H9 (cell line): Measurements from ENCODE around the gene LRRFIP2. TPM values are rescaled to one million over a fixed set of nuclear protein-coding genes. Genes with fewer than 3 reads are reported as not detected.

Experiments
- DNase-seq: peaks from one replicate; pipeline ENCODE4 v3.0.0-alpha.2; 2017
- H2AFZ ChIP-seq: one replicate; pipeline ENCODE4 v1.6.1; 2013; ENCODE audit warnings: mild to moderate bottlenecking, low read length, control low read depth, moderate library complexity
- H2AK5ac ChIP-seq: 2 replicates; pipeline ENCODE4 v1.6.1; 2013; ENCODE audit warnings: low read length, control low read depth, mixed read lengths; ENCODE audit not compliant: insufficient read length
- H2BK120ac ChIP-seq: one replicate; pipeline ENCODE4 v1.6.1; 2013; ENCODE audit warnings: low read depth, mild to moderate bottlenecking, low read length, control low read depth, inconsistent platforms; ENCODE audit not compliant: poor library complexity, severe bottlenecking
- H2BK12ac ChIP-seq: 2 replicates; pipeline ENCODE4 v1.6.1; 2013; ENCODE audit warnings: low read length, control low read depth, mixed read lengths, low read depth; ENCODE audit not compliant: insufficient read length
- H2BK15ac ChIP-seq: 2 replicates; pipeline ENCODE4 v1.6.1; 2013; ENCODE audit warnings: low read depth, low read length, control low read depth
- H2BK20ac ChIP-seq: one replicate; pipeline ENCODE4 v1.6.1; 2013; ENCODE audit warnings: low read depth, mild to moderate bottlenecking, low read length, control low read depth, inconsistent platforms; ENCODE audit not compliant: poor library complexity, severe bottlenecking
- H2BK5ac ChIP-seq: 2 replicates; pipeline ENCODE4 v1.6.1; 2013; ENCODE audit warnings: low read length, control low read depth, mixed read lengths; ENCODE audit not compliant: insufficient read length
- H3K14ac ChIP-seq: 2 replicates; pipeline ENCODE4 v1.6.1; 2013; ENCODE audit warnings: low read length, control low read depth; ENCODE audit not compliant: insufficient read depth
- H3K18ac ChIP-seq: 2 replicates; pipeline ENCODE4 v1.6.1; 2013; ENCODE audit warnings: low read depth, mild to moderate bottlenecking, mixed read lengths, low read length, control low read depth; ENCODE audit not compliant: insufficient read length
- H3K23ac ChIP-seq: 2 replicates; pipeline ENCODE4 v1.6.1; 2013; ENCODE audit warnings: low read length, control low read depth, mixed read lengths, low read depth; ENCODE audit not compliant: insufficient read length
- H3K23me2 ChIP-seq: 2 replicates; pipeline ENCODE4 v1.6.1; 2013; ENCODE audit warnings: low read depth, mild to moderate bottlenecking, mixed read lengths, low read length, control low read depth; ENCODE audit not compliant: insufficient read length, poor library complexity, severe bottlenecking
- H3K27ac ChIP-seq: 2 replicates; pipeline ENCODE4 v1.5.1; 2013; ENCODE audit warnings: low read length, control low read depth, mixed read lengths, low read depth; ENCODE audit not compliant: insufficient read length
- H3K27me3 ChIP-seq: 2 replicates; pipeline ENCODE4 v1.6.1; 2013; ENCODE audit warnings: low read length, control low read depth, inconsistent platforms; ENCODE audit not compliant: insufficient read depth
- H3K4ac ChIP-seq: 2 replicates; pipeline ENCODE4 v1.6.1; 2013; ENCODE audit warnings: low read depth, mild to moderate bottlenecking, control low read depth, inconsistent platforms, low read length, moderate library complexity
- H3K4me1 ChIP-seq: 2 replicates; pipeline ENCODE4 v1.6.1; 2013; ENCODE audit warnings: low read length, control low read depth, inconsistent platforms; ENCODE audit not compliant: insufficient read depth
- H3K4me2 ChIP-seq: 2 replicates; pipeline ENCODE4 v1.6.1; 2013; ENCODE audit warnings: low read length, control low read depth, mixed read lengths; ENCODE audit not compliant: insufficient read length, insufficient read depth
- H3K56ac ChIP-seq: 2 replicates; pipeline ENCODE4 v1.6.1; 2013; ENCODE audit warnings: low read depth, mild to moderate bottlenecking, mixed read lengths, low read length, control low read depth; ENCODE audit not compliant: insufficient read length
- H3K79me1 ChIP-seq: 2 replicates; pipeline ENCODE4 v1.6.1; 2013; ENCODE audit warnings: low read depth, mild to moderate bottlenecking, moderate library complexity, low read length, control low read depth, inconsistent platforms; ENCODE audit not compliant: insufficient read depth, poor library complexity, severe bottlenecking
- H3K79me2 ChIP-seq: 2 replicates; pipeline ENCODE4 v1.6.1; 2013; ENCODE audit warnings: low read length, control low read depth, inconsistent platforms; ENCODE audit not compliant: insufficient read depth
- H3K9ac ChIP-seq: 2 replicates; pipeline ENCODE4 v1.6.1; 2013; ENCODE audit warnings: low read length, control low read depth, mixed read lengths; ENCODE audit not compliant: insufficient read length; ENCODE audit errors: extremely low read depth
- H3K9me3 ChIP-seq: one replicate; pipeline ENCODE4 v1.6.1; 2013; ENCODE audit warnings: low read depth, low read length, inconsistent platforms; ENCODE audit not compliant: control insufficient read depth
- H3T11ph ChIP-seq: one replicate; pipeline ENCODE4 v1.6.1; 2013; ENCODE audit warnings: mild to moderate bottlenecking, low read length, control low read depth, inconsistent platforms
- H4K20me1 ChIP-seq: one replicate; pipeline ENCODE4 v1.6.1; 2013; ENCODE audit not compliant: control insufficient read depth, insufficient read length, insufficient read depth
- H4K5ac ChIP-seq: 2 replicates; pipeline ENCODE4 v1.6.1; 2013; ENCODE audit warnings: low read depth, mild to moderate bottlenecking, mixed read lengths, low read length, control low read depth; ENCODE audit not compliant: insufficient read length
- H4K8ac ChIP-seq: replicated peaks from 2 replicates; pipeline ENCODE4 v1.6.1; 2013; ENCODE audit warnings: low read length, control low read depth, mixed read lengths, low read depth; ENCODE audit not compliant: insufficient read length
- H4K91ac ChIP-seq: 2 replicates; pipeline ENCODE4 v1.6.1; 2013; ENCODE audit warnings: low read depth, mild to moderate bottlenecking, moderate library complexity, mixed read lengths, low read length, control low read depth; ENCODE audit not compliant: insufficient read length
- H3K27ac Mint-ChIP-seq, 3 experiments: 2 replicates in 2 of 3; 3 replicates in 1 of 3; pipeline ENCODE4 v1.8.0; 2020 to 2021; ENCODE audit warnings: mixed read lengths in 3 of 3, mild to moderate bottlenecking in 1 of 3, moderate library complexity in 1 of 3
- H3K27me3 Mint-ChIP-seq: 2 replicates; pipeline ENCODE4 v1.8.0; 2021; ENCODE audit warnings: low read depth, mild to moderate bottlenecking, moderate library complexity, mixed read lengths
- H3K36me3 Mint-ChIP-seq, 3 experiments: 2 replicates in 2 of 3; 3 replicates in 1 of 3; pipeline ENCODE4 v1.8.0; 2020 to 2021; ENCODE audit warnings: low read depth in 3 of 3, mixed read lengths in 3 of 3; ENCODE audit not compliant: insufficient read depth in 1 of 3
- H3K4me1 Mint-ChIP-seq, 2 experiments: 2 replicates each; pipeline ENCODE4 v1.8.0; 2020; ENCODE audit warnings: mixed read lengths in 2 of 2
- H3K4me3 Mint-ChIP-seq, 2 experiments: 2 replicates in 1 of 2; 3 replicates in 1 of 2; pipeline ENCODE4 v1.8.0; 2020 to 2021; ENCODE audit warnings: mild to moderate bottlenecking in 2 of 2, mixed read lengths in 2 of 2, moderate library complexity in 1 of 2
- H3K9me3 Mint-ChIP-seq, 2 experiments: 2 replicates in 1 of 2; 3 replicates in 1 of 2; pipeline ENCODE4 v1.8.0; 2020; ENCODE audit warnings: mild to moderate bottlenecking in 2 of 2, mixed read lengths in 2 of 2, moderate library complexity in 1 of 2
- WGBS: extraction: QIAGEN DNeasy Blood & Tissue Kit; methylation state at CpG from one replicate; pipeline ENCODE4 v1.1.7; 2013; ENCODE audit warnings: missing lambda C conversion rate, low lambda C conversion rate, mixed read lengths; ENCODE audit not compliant: insufficient read length; ENCODE audit errors: extremely low coverage; 5-methylcytosine and 5-hydroxymethylcytosine counted together
- total RNA-seq: library from RNA; stranded (reverse); gene quantifications from 2 replicates; pipeline ENCODE4 v1.2.1, GENCODE V29; 2021
- TF ChIP-seq, protein P1 (sequence below): fragments of 200-600 bp; sonication (generic); conservative IDR thresholded peaks from 3 replicates; pipeline ENCODE4 v1.8.0; 2021; ENCODE audit warnings: antibody characterized with exemption, mild to moderate bottlenecking

Gene LRRFIP2
- total RNA-seq, 1 experiment from 2014 or later, result 30.7 TPM

GRCh38 chr3:37072892-37073291, 101.5 kb downstream of the LRRFIP2 start:
- no CpG with 5 or more reads among the region's 2 CpGs for WGBS
- no peak overlapping the region for H3T11ph ChIP-seq
- Mint-ChIP-seq H3K4me1 (no peaks in the 10 kb centered on the region), H3K9me3 (no peaks in the 10 kb centered on the region), H3K27ac (no peak overlapping the region), H3K27me3 (no peaks in the 10 kb centered on the region), H3K4me3 (no peak overlapping the region), H3K36me3 (peaks cover 5 to 17% (median 6%) of the 10 kb centered on the region in 3 experiments; a peak in 5 of 7 replicates)
- H2BK120ac ChIP-seq, result no peak overlapping the region
- no peak overlapping the region for H3K4me2 ChIP-seq
- no peak overlapping the region for H2BK12ac ChIP-seq
- H4K91ac ChIP-seq, result no peak overlapping the region
- H2BK15ac ChIP-seq, result no peak overlapping the region
- no peaks in the 10 kb centered on the region for H3K79me2 ChIP-seq
- H4K20me1 ChIP-seq, result no peaks in the 10 kb centered on the region
- no peak overlapping the region for H3K56ac ChIP-seq
- no peaks in the 10 kb centered on the region for H3K23me2 ChIP-seq
- no peak overlapping the region for H2BK5ac ChIP-seq
- H4K8ac ChIP-seq, result no peak overlapping the region
- no peak overlapping the region for H3K18ac ChIP-seq
- H3K27me3 ChIP-seq, result no peaks in the 10 kb centered on the region
- no peak overlapping the region for H2AK5ac ChIP-seq
- no peak for DNase-seq
- no peak overlapping the region for H4K5ac ChIP-seq
- TF ChIP-seq, protein P1, sequence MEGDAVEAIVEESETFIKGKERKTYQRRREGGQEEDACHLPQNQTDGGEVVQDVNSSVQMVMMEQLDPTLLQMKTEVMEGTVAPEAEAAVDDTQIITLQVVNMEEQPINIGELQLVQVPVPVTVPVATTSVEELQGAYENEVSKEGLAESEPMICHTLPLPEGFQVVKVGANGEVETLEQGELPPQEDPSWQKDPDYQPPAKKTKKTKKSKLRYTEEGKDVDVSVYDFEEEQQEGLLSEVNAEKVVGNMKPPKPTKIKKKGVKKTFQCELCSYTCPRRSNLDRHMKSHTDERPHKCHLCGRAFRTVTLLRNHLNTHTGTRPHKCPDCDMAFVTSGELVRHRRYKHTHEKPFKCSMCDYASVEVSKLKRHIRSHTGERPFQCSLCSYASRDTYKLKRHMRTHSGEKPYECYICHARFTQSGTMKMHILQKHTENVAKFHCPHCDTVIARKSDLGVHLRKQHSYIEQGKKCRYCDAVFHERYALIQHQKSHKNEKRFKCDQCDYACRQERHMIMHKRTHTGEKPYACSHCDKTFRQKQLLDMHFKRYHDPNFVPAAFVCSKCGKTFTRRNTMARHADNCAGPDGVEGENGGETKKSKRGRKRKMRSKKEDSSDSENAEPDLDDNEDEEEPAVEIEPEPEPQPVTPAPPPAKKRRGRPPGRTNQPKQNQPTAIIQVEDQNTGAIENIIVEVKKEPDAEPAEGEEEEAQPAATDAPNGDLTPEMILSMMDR, result no peak
- no peak overlapping the region for H3K4ac ChIP-seq
- H3K23ac ChIP-seq, result no peak overlapping the region
- H3K4me1 ChIP-seq, result no peaks in the 10 kb centered on the region
- no peak overlapping the region for H2BK20ac ChIP-seq
- H3K27ac ChIP-seq, result no peak overlapping the region
- H3K14ac ChIP-seq, result no peak overlapping the region
- H3K9ac ChIP-seq, result no peak overlapping the region
- peaks cover 2% of the 10 kb centered on the region for H3K79me1 ChIP-seq
- no peaks in the 10 kb centered on the region for H3K9me3 ChIP-seq
- no peak overlapping the region for H2AFZ ChIP-seq
